ENCODE results near the gene SNRK. TPM values are rescaled to one million over a fixed set of nuclear protein-coding genes. Genes with fewer than 3 reads are reported as not detected.

The SNRK gene
- total and polyA plus RNA-seq, 2 of the 13 experiments (the other 11 are each of a cell fraction or from before 2014, with no cell fraction given) = 11.4 to 16.1 TPM

DNA sequence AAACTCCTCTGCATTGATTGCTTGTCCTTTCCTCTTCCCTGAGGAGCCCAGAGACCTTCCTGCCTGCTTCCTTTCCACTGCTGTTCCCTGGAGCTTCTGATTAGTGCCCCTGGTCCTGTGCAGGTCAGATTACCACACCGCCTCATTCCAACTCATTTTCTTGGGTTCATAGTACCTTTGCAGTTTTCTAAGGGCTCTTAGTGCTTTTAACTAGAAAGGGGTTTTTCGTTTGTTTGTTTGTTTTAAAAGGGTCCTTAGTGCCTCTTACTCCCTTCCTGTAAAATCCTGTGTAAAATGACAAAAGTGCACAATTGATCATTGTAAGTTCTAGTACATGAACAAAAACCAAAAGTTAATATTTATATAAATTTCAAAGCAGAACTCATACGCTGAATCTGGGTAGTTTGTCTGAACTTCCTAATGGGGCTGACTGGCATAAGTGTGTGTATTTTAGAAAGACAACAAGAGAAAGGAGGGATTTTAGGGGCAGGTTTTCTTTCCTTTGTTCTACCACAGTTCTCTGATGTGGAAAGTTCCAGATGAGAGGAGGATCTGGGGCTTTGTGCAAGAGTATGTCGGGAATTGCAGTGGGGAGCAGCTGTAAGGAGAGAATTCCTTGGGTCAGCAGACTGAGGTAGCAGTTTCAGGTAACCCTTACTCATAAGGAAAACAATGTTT, 30.6 kb downstream of the SNRK start:
- Histone ChIP-seq H3K4me1 (ENCODE audit: insufficient read depth, low read length) (peaks cover 76% of the 10 kb centered on the region), H3K9ac (ENCODE audit: insufficient read depth, low read depth, low read length) (peak overlapping the region; percentile 82), H3K27ac (ENCODE audit: extremely low read length, insufficient read depth, low read length) (peak overlapping the region; percentile 97), H4K20me1 (ENCODE audit: insufficient read depth, low read length) (no peaks in the 10 kb centered on the region), H3K4me2 (ENCODE audit: low read depth, low read length) (peak overlapping the region; percentile 86), H3K27me3 (ENCODE audit: control insufficient read depth in 1 of 2, insufficient read depth in 2 of 2, low read length in 2 of 2) (no peaks in the 10 kb centered on the region), H3K9me3 (ENCODE audit: low read length) (no peaks in the 10 kb centered on the region), H3K79me2 (ENCODE audit: insufficient read depth, low read length) (peaks cover 89% of the 10 kb centered on the region), H2AFZ (ENCODE audit: low read length) (no peak overlapping the region), H3K4me3 (replicated peaks in 1 of 3; ENCODE audit: insufficient read depth in 1 of 3, low read depth in 2 of 3, low read length in 3 of 3) (peak overlapping the region in 2 of 3 experiments; percentile 8 to 62; a peak in 2 of 6 replicates), H3K36me3 (replicated peaks in 1 of 2; ENCODE audit: control insufficient read depth in 1 of 2, insufficient read depth in 2 of 2, low read length in 2 of 2) (peaks cover 0 to 13% of the 10 kb centered on the region in 2 experiments; a peak in 2 of 5 replicates)
- FAIRE-seq (peak; percentile 55), ATAC-seq (peak; percentile 91), DNase-seq (ENCODE audit: low spot score) (peak; percentile 91)
- in situ Hi-C loops (cut with HindIII; ENCODE audit: extremely low pct_ligation_motif_present, low pct_unique_long_range_greater_than_20kb) = no loop called here
- intact Hi-C loops (cut with micrococcal nuclease; ENCODE audit: unreplicated experiment) = loop anchor here (2.0 kb wide), 1 partner anchor 28 kb away; no protein-coding TSS in a partner anchor
- under 1% methylated on average over 4 of the region's 4 CpGs for WGBS (ENCODE audit: low lambda C conversion rate)
- POLR2A ChIA-PET = interaction anchor here (0.6 to 1.5 kb wide), 2 partner anchors 30 to 430 kb away, joined by 3 to 8 read pairs; partner anchors contain the start of gene SNRK
- CTCF ChIA-PET (ENCODE audit: low intra/inter-chr PET ratio, low total read pairs) = no interaction called here
- BruUV-seq (replicated peaks) = no TSS peak
- no peak for TF ChIP-seq ZNF121 (CRISPR knock-in tag; IDR thresholded peaks at IDR 0.05)
- TF ChIP-seq, protein P1, sequence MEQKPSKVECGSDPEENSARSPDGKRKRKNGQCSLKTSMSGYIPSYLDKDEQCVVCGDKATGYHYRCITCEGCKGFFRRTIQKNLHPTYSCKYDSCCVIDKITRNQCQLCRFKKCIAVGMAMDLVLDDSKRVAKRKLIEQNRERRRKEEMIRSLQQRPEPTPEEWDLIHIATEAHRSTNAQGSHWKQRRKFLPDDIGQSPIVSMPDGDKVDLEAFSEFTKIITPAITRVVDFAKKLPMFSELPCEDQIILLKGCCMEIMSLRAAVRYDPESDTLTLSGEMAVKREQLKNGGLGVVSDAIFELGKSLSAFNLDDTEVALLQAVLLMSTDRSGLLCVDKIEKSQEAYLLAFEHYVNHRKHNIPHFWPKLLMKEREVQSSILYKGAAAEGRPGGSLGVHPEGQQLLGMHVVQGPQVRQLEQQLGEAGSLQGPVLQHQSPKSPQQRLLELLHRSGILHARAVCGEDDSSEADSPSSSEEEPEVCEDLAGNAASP (CRISPR knock-in tag; IDR thresholded peaks at IDR 0.05; ENCODE audit: borderline replicate concordance) = peak; percentile 32; the same call in 1 of the 2 replicates
- no peak for TF ChIP-seq ZNF335 (CRISPR knock-in tag; IDR thresholded peaks at IDR 0.05)
- TF ChIP-seq, protein P2, sequence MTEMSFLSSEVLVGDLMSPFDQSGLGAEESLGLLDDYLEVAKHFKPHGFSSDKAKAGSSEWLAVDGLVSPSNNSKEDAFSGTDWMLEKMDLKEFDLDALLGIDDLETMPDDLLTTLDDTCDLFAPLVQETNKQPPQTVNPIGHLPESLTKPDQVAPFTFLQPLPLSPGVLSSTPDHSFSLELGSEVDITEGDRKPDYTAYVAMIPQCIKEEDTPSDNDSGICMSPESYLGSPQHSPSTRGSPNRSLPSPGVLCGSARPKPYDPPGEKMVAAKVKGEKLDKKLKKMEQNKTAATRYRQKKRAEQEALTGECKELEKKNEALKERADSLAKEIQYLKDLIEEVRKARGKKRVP (CRISPR knock-in tag; IDR thresholded peaks at IDR 0.05) = peak in 1 of 2 experiments; percentile 17; a peak in 1 of 4 replicates
- TF ChIP-seq SIX1 (CRISPR knock-in tag; IDR thresholded peaks at IDR 0.05; ENCODE audit: borderline replicate concordance) = peak; percentile 81; the same call in 1 of the 2 replicates
- TF ChIP-seq NR2F2 (IDR thresholded peaks at IDR 0.05; ENCODE audit: borderline replicate concordance, low read depth) = peak; percentile 50
- TF ChIP-seq, protein P3, sequence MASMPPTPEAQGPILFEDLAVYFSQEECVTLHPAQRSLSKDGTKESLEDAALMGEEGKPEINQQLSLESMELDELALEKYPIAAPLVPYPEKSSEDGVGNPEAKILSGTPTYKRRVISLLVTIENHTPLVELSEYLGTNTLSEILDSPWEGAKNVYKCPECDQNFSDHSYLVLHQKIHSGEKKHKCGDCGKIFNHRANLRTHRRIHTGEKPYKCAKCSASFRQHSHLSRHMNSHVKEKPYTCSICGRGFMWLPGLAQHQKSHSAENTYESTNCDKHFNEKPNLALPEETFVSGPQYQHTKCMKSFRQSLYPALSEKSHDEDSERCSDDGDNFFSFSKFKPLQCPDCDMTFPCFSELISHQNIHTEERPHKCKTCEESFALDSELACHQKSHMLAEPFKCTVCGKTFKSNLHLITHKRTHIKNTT (CRISPR knock-in tag; IDR thresholded peaks at IDR 0.05) = no peak
- no peak for TF ChIP-seq ZSCAN30 (CRISPR knock-in tag; IDR thresholded peaks at IDR 0.05)
- TF ChIP-seq ZNF510 (CRISPR knock-in tag; IDR thresholded peaks at IDR 0.05; ENCODE audit: low read depth) = 0 out of 2 replicates have a peak, but pooled peaks have one; percentile 16
- TF ChIP-seq ZNF501 (CRISPR knock-in tag; IDR thresholded peaks at IDR 0.05) = no peak
- TF ChIP-seq ZNF317 (CRISPR knock-in tag; IDR thresholded peaks at IDR 0.05) = 0 out of 2 replicates have a peak, but pooled peaks have one; percentile 31
- no peak for TF ChIP-seq NR1H2 (CRISPR knock-in tag; IDR thresholded peaks at IDR 0.05; ENCODE audit: borderline replicate concordance, low read depth)
- TF ChIP-seq RORA (CRISPR knock-in tag; IDR thresholded peaks at IDR 0.05) = 0 out of 2 replicates have a peak, but pooled peaks have one; percentile 57
- no peak for TF ChIP-seq ZNF83 (CRISPR knock-in tag; IDR thresholded peaks at IDR 0.05; ENCODE audit: borderline replicate concordance)
- peak; percentile 59 for TF ChIP-seq PHF21A (CRISPR knock-in tag; IDR thresholded peaks at IDR 0.05)
- TF ChIP-seq GTF3A (CRISPR knock-in tag; conservative IDR thresholded peaks at IDR 0.05) = no peak
- no peak for TF ChIP-seq CBX2 (IDR thresholded peaks at IDR 0.05; ENCODE audit: low read depth, low read length)
- no peak for TF ChIP-seq CBX2 (CRISPR knock-in tag; IDR thresholded peaks at IDR 0.05; ENCODE audit: low read depth)
- TF ChIP-seq RXRA (CRISPR knock-in tag; IDR thresholded peaks at IDR 0.05) = peak; percentile 36; the same call in 1 of the 2 replicates
- TF ChIP-seq ZNF350 (CRISPR knock-in tag; IDR thresholded peaks at IDR 0.05; ENCODE audit: borderline replicate concordance, low read depth) = 0 out of 2 replicates have a peak, but pooled peaks have one; percentile 30
- no peak for TF ChIP-seq ZNF546 (CRISPR knock-in tag; conservative IDR thresholded peaks at IDR 0.05)

All from HepG2 (cell line).